ENCODE measurements around the gene RECQL5.

GRCh38 chr17:75617675-75618074 is 49.3 kb downstream of the RECQL5 start:
- no peak for TF ChIP-seq POLR2A (IDR thresholded peaks at IDR 0.05)
- no peak for TF ChIP-seq EP300 (IDR thresholded peaks at IDR 0.05)
- TF ChIP-seq CTCF (IDR thresholded peaks at IDR 0.05) = no peak
- no peak for TF ChIP-seq POLR2AphosphoS5 (IDR thresholded peaks at IDR 0.05)
